H1 (cell line): ENCODE data around the gene MYOG. TPM values are rescaled to one million over a fixed set of nuclear protein-coding genes. Genes with fewer than 3 reads are reported as not detected.

Experiments
- EZH2 ChIP-seq: fragments of 200-600 bp; sonication (generic); IDR thresholded peaks from 2 replicates; pipeline ENCODE4 v1.7.1; 2012; ENCODE audit warnings: low read depth, mild to moderate bottlenecking, moderate library complexity, low read length, inconsistent platforms; ENCODE audit not compliant: severe bottlenecking
- KDM4A ChIP-seq: IDR thresholded peaks from one replicate; pipeline ENCODE4 v1.7.1; 2012; ENCODE audit warnings: low read depth, mild to moderate bottlenecking, moderate library complexity, low read length, inconsistent platforms; ENCODE audit not compliant: severe bottlenecking
- MAFK ChIP-seq: IDR thresholded peaks from 2 replicates; pipeline ENCODE4 v1.6.1; 2012; ENCODE audit warnings: low read depth, mild to moderate bottlenecking, improper control_type of control experiment, low read length
- RXRA ChIP-seq: IDR thresholded peaks from 2 replicates; pipeline ENCODE4 v1.6.1; 2011; ENCODE audit warnings: low read depth, mild to moderate bottlenecking, low read length, moderate library complexity; ENCODE audit not compliant: insufficient read depth
- TAF1 ChIP-seq: IDR thresholded peaks from 2 replicates; pipeline ENCODE4 v1.6.1; 2011; ENCODE audit warnings: mild to moderate bottlenecking, low read depth, low read length
- TCF12 ChIP-seq: IDR thresholded peaks from 2 replicates; pipeline ENCODE4 v1.6.1; 2011; ENCODE audit warnings: low read depth, mild to moderate bottlenecking, low read length
- YY1 ChIP-seq: IDR thresholded peaks from 2 replicates; pipeline ENCODE4 v1.6.1; 2011; ENCODE audit warnings: low read depth, mild to moderate bottlenecking, low read length
- ZNF274 ChIP-seq: IDR thresholded peaks from 2 replicates; pipeline ENCODE4 v1.7.0; 2012; ENCODE audit warnings: low read length, borderline replicate concordance; ENCODE audit errors: extremely low read depth
- polyA plus RNA-seq, 7 experiments: library from polyadenylated mRNA; depleted of rRNA in 3 of 7; stranded (reverse) in 5 of 7; unstranded in 2 of 7; fragments of >200 nt in 5 of 7; fragments of 200-250 nt in 2 of 7; gene quantifications; 1 replicate in 5 of 7; 2 replicates in 1 of 7; 4 replicates in 1 of 7; pipeline versions ENCODE4 v1.2.1 to v1.2.3, GENCODE V29; 2011 to 2013; ENCODE audit warnings: missing spikeins in 2 of 7, mixed read lengths in 2 of 7
- total RNA-seq: library from RNA; stranded (reverse); fragmentation: NEBNext Ultra II Directional; extraction: Animal tissue kit (Norgen Biotek cat#: 25700); gene quantifications from 2 replicates; pipeline ENCODE4 v1.2.1, GENCODE V29; 2021
- TF ChIP-seq, protein P1 (sequence below), 3 experiments: IDR thresholded peaks; 1 replicate in 2 of 3; 2 replicates in 1 of 3; pipeline versions ENCODE4 v1.5.1 to v1.6.1; 2011; ENCODE audit warnings: low read length in 3 of 3, mild to moderate bottlenecking in 3 of 3, inconsistent platforms in 2 of 3, low read depth in 1 of 3, moderate library complexity in 1 of 3; ENCODE audit not compliant: insufficient read depth in 1 of 3; ENCODE audit errors: control extremely low read depth in 1 of 3

Gene MYOG
- total and polyA plus RNA-seq, 2 of the 8 experiments (the other 6 are each of a cell fraction or from before 2014, with no cell fraction given) = not detected

DNA sequence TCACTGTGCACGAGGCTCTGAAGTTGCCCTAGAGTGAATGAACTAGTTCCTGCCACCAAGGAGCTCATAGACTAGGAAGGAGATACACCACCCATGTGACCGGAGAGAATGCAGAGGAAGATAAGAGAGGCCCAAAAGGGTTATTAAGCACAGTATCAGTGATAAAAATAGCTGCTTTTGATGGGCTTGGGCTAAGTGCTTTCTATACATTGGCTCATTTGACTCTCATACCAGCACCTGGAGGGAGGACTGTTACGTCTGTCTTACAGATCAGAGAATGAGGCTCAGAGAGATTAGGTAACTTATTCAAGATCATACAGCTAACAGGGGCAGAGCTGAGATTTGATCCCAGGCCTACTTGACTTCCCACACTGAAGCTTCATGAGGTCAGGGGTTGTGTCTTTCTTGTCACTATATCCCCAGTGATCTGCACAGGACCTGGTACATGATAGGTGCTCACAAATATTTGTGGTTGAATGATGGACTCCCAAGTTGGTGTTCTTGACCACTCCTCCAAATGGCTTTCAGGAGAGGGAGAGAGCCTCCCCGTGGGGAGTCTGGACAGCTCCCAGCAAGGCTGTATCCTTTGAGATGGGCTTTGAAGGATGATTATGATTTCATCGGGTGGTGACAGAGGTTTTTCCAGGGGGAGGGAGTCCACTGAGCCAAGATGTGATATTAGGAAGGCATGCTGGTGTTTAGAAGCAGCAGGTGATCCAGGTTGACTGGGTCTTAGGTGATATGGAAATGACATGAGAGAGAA, 45.1 kb downstream of the MYOG start (continued):
- no peak for TF ChIP-seq ZNF274
- TF ChIP-seq KDM4A = no peak
- no peak for TF ChIP-seq YY1
- TF ChIP-seq TCF12 = no peak
- TF ChIP-seq, protein P1, sequence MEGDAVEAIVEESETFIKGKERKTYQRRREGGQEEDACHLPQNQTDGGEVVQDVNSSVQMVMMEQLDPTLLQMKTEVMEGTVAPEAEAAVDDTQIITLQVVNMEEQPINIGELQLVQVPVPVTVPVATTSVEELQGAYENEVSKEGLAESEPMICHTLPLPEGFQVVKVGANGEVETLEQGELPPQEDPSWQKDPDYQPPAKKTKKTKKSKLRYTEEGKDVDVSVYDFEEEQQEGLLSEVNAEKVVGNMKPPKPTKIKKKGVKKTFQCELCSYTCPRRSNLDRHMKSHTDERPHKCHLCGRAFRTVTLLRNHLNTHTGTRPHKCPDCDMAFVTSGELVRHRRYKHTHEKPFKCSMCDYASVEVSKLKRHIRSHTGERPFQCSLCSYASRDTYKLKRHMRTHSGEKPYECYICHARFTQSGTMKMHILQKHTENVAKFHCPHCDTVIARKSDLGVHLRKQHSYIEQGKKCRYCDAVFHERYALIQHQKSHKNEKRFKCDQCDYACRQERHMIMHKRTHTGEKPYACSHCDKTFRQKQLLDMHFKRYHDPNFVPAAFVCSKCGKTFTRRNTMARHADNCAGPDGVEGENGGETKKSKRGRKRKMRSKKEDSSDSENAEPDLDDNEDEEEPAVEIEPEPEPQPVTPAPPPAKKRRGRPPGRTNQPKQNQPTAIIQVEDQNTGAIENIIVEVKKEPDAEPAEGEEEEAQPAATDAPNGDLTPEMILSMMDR (IDR thresholded peaks at IDR 0.05; ENCODE audit: control extremely low read depth in 1 of 3, insufficient read depth in 1 of 3, low read depth in 1 of 3, low read length in 3 of 3) = no peak
- TF ChIP-seq EZH2 = no peak
- no peak for TF ChIP-seq TAF1
- no peak for TF ChIP-seq MAFK
- no peak for TF ChIP-seq RXRA
